Uterus (tissue), 2 donors: ENCODE data around the gene KISS1.

Experiments
- CTCF ChIP-seq, 4 experiments: fragments of 200-600 bp in 2 of 4; fragments of 450-650 bp in 2 of 4; sonication (generic) in 2 of 4; IDR thresholded peaks; one replicate each; pipeline ENCODE4 v1.5.1; 2016 to 2019; ENCODE audit warnings: antibody characterized with exemption in 4 of 4, mild to moderate bottlenecking in 2 of 4, moderate library complexity in 1 of 4
- POLR2A ChIP-seq, 2 donors: fragments of 450-650 bp; IDR thresholded peaks; one replicate each; pipeline ENCODE4 v1.6.1; 2016; ENCODE audit warnings: antibody characterized with exemption in 2 of 2, mild to moderate bottlenecking in 1 of 2, moderate library complexity in 1 of 2

DNA sequence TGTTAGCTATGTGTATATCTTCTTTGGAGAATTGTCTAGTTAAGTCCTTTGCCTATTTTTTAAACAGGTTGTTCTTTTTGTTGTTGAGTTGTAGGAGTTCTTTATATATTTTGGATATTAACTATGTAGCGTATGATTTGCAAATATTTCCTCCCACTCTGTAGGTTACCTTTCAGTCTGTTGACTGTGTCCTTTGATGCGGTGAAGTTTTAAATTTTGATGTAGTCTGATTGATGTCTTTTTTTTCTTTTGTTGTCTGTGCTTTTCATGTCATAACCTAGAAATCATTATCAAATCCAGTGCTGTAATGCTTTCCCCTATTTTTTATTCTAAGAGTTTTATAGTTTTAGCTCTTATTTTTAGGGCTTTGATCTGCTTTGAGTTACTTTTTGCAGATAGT lies 8.7 kb upstream of the KISS1 start:
- no peak for TF ChIP-seq CTCF (IDR thresholded peaks at IDR 0.05)
- TF ChIP-seq POLR2A (IDR thresholded peaks at IDR 0.05) = no peak
